Ovary (tissue), 3 donors: Measurements from ENCODE around the gene TBX19.
"Not testable (repeated sequence)": the region's sequence is repeated elsewhere in the genome, so short reads cannot be mapped to it uniquely, and the experiment has no call there.

Source experiments
- POLR2A ChIP-seq: fragments of 450-650 bp; IDR thresholded peaks from one replicate; pipeline ENCODE4 v1.6.1; 2017; ENCODE audit warnings: antibody characterized with exemption, mild to moderate bottlenecking, moderate library complexity
- TF ChIP-seq, protein P1 (sequence below), 3 donors: fragments of 450-650 bp in 2 of 3; fragments of 200-600 bp in 1 of 3; IDR thresholded peaks; one replicate each; pipeline versions ENCODE4 v1.5.1 to v1.8.0; 2016 to 2022; ENCODE audit warnings: antibody characterized with exemption in 3 of 3, mild to moderate bottlenecking in 1 of 3
- donor health status: DM: no; HTN: no; CAD: no.

DNA sequence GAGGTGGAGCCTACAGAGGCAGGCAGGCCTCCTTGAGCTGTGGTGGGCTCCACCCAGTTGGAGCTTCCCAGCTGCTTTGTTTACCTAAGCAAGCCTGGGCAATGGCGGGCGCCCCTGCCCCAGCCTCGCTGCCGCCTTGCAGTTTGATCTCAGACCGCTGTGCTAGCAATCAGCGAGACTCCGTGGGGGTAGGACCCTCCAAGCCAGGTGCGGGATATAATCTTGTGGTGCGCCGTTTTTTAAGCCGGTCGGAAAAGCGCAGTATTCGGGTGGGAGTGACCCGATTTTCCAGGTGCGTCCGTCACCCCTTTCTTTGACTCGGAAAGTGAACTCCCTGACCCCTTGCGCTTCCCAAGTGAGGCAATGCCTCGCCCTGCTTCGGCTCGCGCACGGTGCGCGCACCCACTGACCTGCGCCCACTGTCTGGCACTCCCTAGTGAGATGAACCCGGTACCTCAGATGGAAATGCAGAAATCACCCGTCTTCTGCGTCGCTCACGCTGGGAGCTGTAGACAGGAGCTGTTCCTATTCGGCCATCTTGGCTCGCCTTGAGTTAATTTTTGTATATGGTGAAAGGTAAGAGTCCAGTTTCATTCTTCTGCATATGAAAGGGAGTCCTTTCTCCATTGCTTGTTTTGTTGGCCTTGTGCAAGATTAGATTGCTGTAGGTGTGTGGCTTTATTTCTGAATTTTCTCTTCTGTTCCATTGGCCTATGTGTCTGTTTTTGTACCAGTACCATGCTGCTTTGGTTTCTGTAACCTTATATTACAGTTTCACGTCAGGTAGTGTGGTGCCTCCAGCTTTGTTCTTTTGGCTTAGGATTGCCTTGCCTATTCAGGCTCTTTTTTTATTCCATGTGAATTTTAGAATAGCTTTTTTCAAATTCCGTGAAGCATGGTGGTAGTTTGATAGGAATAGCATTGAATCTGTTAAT, 73.9 kb downstream of the TBX19 start:
- TF ChIP-seq, protein P1, sequence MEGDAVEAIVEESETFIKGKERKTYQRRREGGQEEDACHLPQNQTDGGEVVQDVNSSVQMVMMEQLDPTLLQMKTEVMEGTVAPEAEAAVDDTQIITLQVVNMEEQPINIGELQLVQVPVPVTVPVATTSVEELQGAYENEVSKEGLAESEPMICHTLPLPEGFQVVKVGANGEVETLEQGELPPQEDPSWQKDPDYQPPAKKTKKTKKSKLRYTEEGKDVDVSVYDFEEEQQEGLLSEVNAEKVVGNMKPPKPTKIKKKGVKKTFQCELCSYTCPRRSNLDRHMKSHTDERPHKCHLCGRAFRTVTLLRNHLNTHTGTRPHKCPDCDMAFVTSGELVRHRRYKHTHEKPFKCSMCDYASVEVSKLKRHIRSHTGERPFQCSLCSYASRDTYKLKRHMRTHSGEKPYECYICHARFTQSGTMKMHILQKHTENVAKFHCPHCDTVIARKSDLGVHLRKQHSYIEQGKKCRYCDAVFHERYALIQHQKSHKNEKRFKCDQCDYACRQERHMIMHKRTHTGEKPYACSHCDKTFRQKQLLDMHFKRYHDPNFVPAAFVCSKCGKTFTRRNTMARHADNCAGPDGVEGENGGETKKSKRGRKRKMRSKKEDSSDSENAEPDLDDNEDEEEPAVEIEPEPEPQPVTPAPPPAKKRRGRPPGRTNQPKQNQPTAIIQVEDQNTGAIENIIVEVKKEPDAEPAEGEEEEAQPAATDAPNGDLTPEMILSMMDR (IDR thresholded peaks at IDR 0.05): not testable (repeated sequence)
- TF ChIP-seq POLR2A: not testable (repeated sequence)
